Stimulated activated CD4-positive, alpha-beta T cell treated with anti-CD3 and anti-CD28 coated beads, Interleukin-4, amount 100 ng/mL, for 1 hour (primary cell): Measurements from ENCODE around the gene CCDC88C.

Experiments used
- DNase-seq: peaks from one replicate; pipeline ENCODE4 v3.0.0-alpha.2; 2020

The CCDC88C gene

DNA sequence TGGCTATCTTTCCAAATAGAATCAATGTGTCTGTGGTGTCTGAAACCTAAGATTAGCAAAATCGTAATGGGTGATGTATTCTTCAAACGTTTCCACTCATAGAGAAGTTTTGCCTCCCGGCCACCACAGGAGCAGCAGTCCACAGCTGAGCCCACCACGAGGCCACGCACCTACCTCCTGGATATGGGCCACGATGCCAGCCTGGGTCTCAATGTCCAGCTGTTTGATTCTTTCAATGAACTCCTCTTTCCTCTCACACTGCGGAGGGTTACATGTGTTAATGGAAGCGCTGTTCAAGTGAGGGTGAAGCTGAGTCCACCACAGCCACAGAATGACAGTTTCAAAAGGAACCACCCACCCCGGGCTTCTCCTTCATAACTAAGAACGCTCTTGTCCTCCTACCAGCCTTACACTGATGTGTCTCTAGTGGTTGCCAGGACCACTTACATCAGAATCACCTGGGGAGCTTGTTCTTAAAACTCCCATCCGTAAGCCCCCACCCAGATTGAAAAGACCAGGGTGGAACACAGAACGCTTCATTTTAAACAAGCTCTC lies 75.3 kb downstream of the CCDC88C start:
- DNase-seq: no peak

DNA sequence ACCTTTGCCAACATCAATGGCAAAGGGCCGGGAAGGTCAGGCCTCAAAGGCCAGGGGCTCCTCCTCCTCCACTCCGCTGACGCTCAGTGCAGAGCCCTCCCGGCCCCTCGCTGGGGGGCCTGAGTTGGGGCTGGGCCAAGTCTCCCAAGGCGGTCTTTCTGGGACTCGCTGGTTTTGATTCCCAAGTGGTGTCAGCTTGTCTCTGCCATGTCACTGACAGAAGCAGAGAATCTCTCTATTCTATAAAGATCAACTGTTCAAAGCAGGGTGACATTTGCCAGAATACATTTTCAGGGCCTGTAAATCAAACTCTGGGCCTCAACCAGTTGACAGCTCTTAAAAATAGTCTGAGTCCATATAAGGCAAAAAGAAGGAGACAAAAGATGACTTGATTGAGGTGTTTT lies 75.9 kb downstream of the CCDC88C start:
- no peak for DNase-seq

DNA sequence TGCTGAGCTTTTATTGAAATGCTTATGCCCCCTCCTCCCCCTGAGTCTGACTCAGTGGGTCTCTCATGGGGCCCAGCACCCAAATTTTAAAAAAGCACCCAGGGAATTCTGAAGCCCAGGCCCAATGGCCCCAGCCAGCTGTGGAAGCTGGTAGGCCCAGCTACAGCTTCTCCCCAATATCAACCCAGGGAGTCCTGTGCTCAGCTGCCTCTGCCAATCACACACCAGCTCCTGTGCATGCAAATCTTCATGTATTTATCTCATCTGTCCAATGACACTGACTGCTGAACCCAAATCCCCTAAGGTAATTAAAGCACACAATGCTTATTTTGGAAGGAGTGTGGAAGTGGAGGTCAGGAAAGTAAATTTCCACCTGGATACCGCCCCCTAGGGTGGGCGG lies 76.3 kb downstream of the CCDC88C start:
- DNase-seq: no peak

DNA sequence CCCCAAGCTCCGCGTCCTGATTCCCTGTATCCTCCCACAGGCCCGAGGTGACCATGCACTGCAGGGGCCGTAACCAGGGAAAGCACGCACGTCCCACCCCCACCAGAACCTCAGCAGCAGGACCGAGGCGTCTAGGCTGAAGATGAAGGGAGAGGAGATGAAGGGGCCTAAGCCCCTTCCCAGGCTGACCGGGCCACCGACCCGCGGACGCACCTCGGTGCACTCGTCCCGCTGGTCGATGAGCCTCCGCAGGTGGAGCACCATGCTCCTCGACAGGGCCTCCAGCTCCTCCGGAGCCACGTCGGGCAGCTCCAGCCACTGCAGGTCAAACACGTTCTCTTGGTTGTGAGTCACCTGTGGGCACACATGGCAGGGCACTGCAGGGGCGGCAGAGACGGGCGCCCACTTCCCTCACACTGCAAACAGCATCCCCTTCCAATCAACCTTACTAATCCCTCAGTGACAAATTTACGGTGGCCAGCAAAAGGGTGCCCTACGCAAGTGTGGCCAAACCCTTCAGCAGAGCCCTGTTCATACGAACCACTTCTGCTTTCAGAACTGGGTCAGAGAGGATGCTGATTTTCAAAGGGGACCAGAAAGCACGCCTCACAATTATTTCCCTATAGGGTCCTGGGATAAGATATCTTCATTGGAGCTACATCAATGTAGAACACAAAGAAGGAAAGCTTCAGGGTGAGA lies 77.8 kb downstream of the CCDC88C start:
- no peak for DNase-seq

DNA sequence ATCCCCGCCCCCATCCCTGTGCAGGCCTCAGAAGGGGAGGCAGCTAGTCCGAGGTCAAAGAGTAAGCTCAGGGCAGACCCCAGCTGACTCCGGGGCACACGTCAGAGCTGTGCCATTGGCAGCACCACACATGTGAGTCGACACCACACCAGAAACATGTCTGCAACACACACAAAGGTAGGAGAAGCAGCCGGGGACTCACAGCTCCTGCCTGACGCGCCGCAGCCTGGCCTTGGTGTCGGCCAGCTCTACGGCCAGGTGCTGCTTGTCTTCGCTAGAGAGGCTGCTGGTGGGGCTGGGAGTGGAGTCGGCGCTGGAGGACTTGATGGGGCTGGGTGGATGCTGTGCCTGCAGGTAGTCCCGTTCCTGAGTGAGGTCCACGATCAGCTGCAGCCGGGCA lies 78.5 kb downstream of the CCDC88C start:
- no peak for DNase-seq

DNA sequence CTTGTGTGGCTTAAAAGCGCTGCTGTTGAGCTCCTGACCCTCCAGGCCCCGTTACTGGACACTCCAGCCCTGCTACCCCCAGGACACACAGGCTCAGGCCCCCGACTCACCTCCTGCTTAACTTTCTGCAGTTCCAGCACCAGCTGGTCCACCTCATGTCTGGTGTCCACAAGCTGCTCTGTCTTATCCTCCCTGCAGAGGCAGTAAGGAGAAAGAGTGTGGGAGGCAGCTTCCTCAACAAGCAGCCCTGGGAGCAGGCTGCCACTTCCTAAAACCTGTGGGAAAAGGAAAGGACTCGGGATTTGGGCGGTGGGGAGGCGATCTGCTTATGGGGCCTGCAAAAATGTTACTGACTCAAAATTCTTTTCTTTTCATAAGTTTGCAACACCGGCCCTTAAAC lies 79.2 kb downstream of the CCDC88C start:
- DNase-seq: no peak

DNA sequence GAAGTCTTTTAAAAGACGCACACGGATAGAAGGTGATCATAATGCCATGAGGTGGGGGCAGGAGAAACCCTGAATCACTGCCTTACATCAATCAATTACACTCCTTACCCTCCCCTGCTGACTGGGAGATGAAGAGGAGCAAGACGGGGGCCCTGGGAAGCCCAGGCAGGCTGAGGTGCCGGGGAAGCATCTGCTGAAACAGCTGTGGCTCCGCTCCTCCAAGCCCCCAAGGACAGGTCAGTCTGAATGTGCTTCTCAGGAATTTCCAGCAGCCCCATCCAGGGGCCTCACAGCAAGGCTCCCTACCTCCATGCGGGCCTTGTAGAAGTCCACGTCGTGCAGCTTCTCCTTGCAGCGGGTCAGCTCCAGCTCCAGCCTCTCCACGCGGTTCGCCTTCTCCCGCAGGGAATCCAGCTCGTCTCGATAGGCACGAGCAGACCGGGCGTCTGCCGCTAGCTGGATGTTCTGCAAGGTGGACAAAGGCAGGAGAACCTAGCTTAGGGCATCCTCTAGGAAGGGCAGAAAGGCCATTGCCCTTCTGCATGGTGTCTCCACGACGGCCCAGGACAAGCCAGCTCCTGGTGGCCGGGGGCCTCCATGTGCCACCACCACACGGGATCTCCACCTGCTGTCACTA lies 79.8 kb downstream of the CCDC88C start:
- no peak for DNase-seq

DNA sequence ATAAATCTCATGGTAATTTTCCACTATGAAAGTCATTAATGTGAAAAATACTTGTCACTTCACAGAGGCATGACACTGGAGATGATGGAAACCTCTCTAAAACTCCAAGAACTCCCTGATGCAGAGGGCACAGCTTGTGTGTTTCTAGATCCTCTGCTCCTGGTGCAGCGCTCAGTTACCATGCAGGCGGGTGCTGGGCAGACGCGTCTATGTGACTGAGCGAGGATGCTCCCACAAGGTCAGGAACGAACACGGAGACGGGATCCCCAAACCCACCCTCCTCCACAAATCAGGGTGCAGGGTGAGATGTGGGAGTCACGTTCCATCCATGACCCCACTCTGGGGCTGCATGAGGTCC lies 81.5 kb downstream of the CCDC88C start:
- no peak for DNase-seq

DNA sequence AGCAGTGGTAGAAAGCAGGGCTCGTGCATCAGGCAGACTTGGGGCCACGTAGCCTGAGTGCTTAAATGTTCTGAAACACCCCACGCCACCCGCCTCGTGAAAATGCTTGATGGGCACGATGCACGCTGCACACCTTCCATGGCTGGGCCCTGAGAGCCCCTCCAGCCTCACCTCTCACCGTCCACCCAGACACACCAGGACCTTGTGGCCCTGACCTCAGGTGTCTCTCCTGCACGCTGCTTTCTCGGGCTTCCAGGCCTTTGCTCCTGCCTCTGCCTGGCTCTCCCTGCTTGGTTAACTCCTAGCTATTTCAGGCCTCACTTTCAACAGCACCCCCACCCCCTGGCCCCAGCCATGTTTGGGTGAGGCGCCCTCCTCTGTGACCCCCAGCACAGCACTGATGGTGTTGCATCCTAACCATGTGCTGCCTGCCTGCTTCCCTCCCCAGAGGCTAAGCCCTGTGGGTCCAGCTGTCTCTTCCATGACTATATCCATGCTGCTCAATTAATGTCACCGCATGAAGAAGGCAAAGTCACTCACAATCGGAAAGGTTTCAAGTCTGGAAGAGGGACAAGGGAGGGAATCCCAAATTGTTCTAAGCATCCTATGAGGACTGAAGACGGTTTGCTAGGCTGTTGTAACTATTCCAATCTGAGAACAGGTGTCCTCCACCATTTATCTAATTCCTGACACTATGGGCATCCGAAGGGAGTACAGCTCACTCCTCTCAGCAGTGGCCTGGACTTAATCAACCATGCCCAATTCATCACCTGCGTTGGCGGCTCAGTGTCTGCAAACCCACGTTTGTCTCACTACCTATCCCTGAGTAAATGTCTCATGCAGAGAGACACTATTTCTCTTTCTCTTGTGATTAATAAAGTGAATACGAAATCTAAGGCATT lies 82.2 kb downstream of the CCDC88C start:
- no peak for DNase-seq

DNA sequence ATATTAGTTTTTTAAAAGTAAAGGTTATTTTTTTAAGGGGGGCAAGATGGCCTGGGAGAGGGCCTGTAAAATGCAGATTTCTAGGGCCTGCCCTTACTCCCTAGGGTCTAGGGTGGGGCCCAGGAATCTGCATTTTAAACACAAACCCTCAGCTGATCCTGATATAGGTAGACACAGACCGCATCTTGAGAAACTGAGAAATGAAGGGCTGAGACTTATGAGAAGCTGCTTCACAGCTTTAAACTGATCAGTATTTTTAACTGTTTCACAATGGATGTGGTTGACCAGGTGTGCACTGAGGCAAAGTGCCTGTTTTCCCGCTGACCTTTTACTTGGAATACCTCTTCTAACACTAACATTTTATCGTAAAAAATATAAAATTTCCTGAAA lies 84.0 kb downstream of the CCDC88C start:
- DNase-seq: no peak

DNA sequence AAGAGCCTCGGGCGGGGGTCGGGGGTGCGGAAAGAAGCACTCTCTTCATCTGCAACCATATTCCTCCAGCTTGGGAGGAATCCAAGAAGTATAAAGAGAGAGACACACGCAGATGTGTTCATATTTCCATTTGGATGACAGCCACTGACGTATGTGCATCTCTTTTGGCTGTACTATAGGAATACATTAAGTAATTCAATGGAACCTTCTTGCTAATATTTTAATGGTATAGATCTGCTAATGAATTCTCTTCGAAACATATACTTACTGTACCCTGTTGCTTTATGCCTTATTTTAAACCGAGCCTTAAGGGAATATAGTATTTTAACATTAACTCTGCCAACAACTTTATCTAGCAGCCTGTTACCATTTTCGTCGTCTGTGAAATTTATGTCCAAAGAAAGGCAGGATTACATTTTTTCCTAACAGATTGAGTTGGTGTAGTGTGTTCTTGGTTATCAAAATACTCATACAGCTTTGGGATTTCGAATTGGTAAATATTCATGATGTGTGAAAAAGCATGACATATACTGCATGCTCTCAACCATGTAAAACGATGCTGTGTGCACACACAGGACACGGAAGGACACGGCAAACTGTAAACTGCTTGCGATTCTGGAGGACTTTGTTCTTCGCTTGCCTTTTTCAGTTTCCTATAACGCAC lies 84.5 kb downstream of the CCDC88C start:
- no peak for DNase-seq

DNA sequence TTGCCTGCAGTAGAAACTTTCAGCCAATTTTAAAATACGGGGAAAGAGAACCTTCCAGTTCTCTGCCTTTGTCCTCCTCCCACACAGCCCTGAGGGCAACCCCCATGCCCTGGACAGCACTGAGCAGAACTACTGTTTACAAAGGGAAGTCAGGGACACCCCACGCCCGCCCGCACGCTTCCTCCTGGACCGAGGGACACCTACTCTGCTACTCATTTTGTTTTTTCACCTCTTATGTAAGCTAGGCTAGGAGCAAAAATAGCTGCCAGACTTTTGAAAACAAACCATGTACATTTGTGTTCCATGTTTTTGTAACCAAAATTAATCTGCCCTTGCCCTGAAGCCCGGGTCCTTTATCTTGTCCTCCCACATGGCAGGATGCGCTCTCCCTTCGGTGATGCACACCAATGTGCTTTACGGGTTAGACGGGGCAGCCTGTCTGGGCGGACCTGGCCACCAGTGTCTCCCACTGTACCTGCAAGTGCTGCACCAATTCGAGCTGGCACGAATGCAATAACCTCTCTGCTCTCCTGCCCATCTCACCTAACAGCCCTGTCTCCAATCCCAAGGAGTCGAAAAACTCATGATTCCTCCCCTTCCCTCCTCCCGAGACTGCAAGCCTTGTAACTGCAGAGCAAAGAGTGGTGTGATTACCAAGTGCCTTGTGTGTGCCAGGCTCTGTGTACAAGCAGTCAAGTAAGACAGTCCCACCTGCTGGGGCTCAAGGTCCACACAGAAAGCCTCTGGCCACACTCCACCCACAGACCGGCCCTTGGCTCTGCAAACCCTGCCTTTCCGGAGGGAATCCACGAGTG lies 85.2 kb downstream of the CCDC88C start:
- no peak for DNase-seq

DNA sequence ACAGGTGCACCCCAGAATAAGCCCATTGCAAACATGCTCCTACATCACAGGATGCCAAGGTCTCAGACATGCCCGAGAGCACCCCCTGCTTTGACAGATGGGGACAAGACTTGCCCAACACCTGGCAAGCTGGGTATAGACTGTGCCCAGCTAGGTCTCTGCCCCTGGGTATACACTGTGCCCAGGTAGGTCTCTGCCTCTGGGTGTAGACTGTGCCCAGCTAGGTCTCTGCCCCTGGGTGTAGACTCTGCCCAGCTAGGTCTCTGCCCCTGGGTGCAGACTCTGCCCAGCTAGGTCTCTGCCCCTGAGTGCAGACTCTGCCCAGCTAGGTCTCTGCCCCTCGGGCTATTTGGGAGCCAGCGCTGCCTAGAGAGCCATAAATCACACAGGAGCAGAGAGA lies 85.9 kb downstream of the CCDC88C start:
- DNase-seq: no peak

DNA sequence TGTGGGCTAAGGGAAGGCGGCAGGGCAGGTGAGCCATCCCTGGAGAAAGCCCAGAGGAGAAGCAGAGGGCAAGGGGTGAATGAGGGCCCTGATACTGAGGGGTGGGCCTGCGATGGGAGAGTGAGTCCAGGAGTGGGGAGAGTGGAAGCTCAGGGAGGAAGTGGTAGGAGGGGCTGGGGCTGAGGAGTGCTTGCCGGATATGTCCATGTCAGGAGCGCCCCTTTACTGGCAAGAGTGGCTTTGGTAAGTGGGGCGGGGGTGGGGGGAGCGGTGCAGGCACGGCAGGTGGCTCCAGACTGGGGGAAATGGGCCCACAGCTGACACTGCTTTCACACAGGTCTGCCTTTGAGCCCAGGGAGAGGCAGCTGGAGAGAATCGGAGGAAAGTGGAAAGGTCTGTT lies 86.8 kb downstream of the CCDC88C start:
- DNase-seq: no peak

DNA sequence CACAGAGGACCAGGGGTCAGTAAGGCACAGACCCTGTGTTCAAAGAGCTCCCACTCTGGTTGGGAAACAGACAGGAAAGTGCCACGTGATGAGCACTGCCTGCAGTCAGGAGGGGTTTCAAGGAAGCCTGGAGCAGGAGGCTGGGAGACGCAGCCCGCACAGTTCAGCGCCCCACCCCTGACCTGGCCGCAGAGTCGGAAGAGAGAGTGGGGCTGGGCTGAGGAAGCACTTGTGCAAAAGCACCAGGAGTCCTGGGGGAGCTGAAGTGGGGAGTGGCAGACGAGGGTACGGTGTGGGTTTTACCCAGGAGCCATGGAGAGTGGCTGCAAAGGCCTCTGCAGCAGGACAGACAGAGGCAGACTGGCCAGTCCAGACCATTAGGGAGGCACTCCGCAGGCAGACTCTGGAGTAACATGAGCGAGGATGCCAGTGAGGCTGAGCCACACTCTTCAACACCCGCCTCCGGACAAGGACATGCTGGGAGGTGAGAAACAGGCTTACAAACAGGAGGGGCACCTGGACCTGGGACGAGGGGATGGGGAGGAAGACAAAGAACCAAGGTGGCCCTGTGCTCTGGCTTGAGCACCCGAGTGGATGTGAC lies 87.4 kb downstream of the CCDC88C start:
- no peak for DNase-seq

DNA sequence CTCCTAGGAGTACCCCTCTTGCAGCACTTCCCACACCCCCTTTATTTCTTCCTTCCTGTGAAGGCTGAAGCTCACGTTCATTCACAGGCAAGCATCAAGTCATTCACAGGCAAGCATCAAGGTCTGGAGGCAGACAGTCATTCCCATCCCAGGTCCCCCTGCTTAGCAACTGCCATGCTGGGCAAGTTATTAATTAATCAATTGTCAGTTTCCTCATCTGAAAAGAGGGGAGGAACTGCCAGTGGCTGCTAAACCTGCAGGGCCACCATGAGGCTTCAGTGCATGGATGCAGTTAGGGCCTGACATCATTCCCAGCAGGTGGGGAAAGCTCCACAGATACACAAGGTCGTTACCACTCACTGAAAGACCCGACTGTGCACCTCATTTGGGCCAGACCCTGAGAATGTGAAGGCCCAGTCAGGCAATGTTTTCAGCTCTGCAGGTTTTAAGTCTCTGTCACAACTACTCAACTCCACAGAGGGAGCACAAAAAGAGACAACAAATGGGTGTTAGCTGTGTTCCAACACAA lies 88.1 kb downstream of the CCDC88C start:
- no peak for DNase-seq

DNA sequence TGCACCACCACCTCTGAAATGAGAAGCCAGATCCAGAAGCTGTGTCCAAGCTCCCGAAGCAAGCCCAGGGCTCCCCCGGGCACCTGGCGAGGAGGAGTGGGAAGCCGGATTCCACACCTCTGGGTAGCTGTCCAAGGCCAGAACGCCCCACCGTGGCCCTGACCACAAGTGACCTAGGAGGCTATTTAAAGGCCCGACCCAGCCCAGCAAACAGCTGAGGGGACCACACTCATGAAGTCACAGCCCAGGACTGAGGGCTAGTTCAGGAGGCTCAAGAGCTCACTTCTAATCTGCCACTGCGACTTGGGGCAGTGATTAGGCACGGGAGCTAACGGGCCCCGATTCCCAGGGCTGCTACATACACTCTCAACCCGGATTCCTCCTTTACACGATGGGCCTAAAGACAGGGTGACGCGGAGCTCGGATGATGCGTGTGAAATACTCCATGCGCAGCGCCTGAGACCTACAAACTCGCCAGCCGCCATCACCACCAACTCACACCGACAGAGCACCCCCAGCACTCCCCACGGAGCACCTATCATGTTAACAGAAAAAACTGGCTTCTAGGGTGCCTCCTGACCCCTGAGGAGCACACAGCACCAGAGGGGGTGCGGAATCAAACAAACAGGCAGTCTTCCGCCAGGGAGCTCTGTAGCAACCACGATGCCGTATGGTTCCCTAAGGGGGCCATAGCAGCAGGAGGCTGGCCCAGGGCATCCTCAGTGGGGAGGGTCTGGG lies 89.1 kb downstream of the CCDC88C start:
- no peak for DNase-seq

DNA sequence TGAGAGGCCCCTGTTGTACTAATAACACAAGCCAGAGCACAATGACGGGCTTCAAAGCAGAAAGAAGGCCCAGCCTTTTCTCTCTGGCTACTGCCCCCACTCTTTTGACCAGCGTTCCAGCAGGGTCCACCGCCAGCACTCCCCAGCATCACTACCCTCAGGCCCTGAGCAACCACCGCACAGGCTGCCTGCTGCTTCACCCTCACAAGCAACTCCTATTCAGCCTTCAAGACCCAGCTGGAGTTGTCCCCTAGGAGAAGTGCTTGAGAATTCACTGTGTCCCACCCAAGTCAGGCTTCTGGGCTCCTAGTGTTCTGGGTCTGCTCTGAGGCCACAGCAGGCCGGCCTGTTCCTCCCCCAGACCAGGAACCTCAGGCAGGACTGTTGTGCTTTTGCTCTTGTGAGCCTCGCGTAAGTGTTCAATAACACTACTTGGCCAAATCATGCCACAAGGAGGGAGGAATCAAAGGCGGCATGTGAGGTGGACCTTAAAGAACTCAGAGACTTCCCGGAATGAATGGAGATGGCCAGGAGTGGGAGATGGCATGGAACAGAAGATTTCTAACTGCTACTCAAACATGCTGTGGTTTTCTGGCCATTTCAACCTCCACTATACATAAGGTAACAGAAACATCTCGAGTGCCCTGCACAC lies 89.8 kb downstream of the CCDC88C start:
- no peak for DNase-seq

DNA sequence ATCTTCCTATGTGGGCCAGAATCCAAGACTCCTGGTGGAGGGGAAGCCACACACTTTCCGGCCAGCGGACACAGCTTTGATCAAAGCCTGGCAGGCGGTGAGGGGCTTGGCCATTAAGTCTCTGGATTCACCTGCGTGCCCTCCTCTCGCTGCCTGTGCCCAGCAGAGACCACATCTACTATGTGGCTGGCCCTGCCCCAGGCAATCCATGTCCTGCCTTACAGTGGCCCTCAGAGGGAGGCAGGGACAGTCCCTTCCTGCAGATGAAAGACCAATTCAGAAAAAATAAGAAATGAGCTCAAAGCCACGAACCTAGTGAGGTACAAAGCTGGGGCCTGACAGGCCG lies 90.4 kb downstream of the CCDC88C start:
- DNase-seq: no peak

DNA sequence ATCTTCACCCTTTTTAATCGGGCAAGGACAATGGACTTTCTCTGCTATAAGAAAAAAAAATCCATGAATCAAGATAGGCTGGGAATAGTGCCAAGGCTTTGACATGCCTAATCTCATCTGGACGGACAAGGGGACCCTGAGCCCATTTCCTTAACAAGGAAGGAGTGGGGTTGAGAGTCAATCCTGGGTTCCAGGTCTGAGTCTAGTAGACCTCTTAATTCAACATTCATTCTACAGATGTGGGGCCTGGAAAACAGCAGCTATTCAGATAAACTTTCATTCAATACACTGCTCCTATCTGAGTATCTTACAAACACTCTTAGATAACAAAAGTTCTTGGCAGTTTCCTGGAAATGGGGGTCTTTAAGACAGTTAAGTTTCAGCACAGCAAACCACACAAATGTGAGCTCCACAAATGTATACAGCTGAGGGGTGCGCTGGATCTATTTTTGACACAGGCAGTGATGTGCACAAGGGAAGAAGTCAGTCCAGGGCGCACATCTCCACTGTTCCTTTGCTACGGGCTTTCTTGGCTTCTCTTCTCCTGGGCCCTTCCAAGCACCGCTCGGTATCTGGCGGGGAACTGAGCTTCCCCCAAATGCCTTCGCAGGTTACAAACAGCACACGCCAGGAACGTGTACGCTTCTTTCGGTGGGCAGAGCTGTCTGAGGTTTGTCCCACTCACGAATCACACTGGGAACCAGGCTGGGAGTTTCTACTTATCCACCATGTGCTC lies 90.9 kb downstream of the CCDC88C start:
- no peak for DNase-seq
